Activated T-helper 2 cell treated with anti-CD3 and anti-CD28 coated beads, Interferon-gamma antibody, Interleukin-2, Interleukin-4, amounts not matched to agents 10 μg/mL and 5 μg/mL and 100 μg/mL, durations not matched to agents 14 hours and 24 hours and 36 hours (primary cell): ENCODE results near the gene ALDH4A1. TPM values are rescaled to one million over a fixed set of nuclear protein-coding genes. Genes with fewer than 3 reads are reported as not detected.

Source experiments
- DNase-seq: peaks from one replicate; pipeline ENCODE4 v3.0.0; 2021; ENCODE audit warnings: low spot score
- H3K27ac Mint-ChIP-seq: one replicate; pipeline ENCODE4 v1.8.0; 2021; ENCODE audit warnings: mixed read lengths
- H3K27me3 Mint-ChIP-seq: one replicate; pipeline ENCODE4 v1.8.0; 2021; ENCODE audit warnings: low read depth, mixed read lengths
- H3K36me3 Mint-ChIP-seq: one replicate; pipeline ENCODE4 v1.8.0; 2021; ENCODE audit warnings: low read depth, mixed read lengths
- H3K4me1 Mint-ChIP-seq: one replicate; pipeline ENCODE4 v1.8.0; 2021; ENCODE audit warnings: low read depth, mixed read lengths
- H3K4me3 Mint-ChIP-seq: one replicate; pipeline ENCODE4 v1.8.0; 2021; ENCODE audit warnings: low read depth, mild to moderate bottlenecking, moderate library complexity, mixed read lengths
- H3K9me3 Mint-ChIP-seq: one replicate; pipeline ENCODE4 v1.8.0; 2021; ENCODE audit warnings: mixed read lengths
- intact Hi-C: fragments of 100-400 bp; cut with micrococcal nuclease; formaldehyde crosslinking; loops from one replicate; pipeline ENCODE4 v1.15.1; 2023
- total RNA-seq: library from RNA; stranded (reverse); gene quantifications from 2 replicates; pipeline ENCODE4 v1.2.3, GENCODE V29; 2022

Gene ALDH4A1
- total RNA-seq, 1 donor from 2014 or later, result 4.4 TPM

- no peaks in the 10 kb centered on the region for H3K9me3 Mint-ChIP-seq
- H3K27ac Mint-ChIP-seq, result no peak overlapping the region
- peak; percentile 67 for DNase-seq
- H3K36me3 Mint-ChIP-seq, result peaks cover 58% of the 10 kb centered on the region
- intact Hi-C loops, result no loop called here
- H3K4me1 Mint-ChIP-seq, result peaks cover 12% of the 10 kb centered on the region
- H3K4me3 Mint-ChIP-seq, result no peak overlapping the region
- H3K27me3 Mint-ChIP-seq, result no peaks in the 10 kb centered on the region
Measured at GRCh38 chr1:18913065-18913835, 10.9 kb upstream of the ALDH4A1 start.

- H3K27ac Mint-ChIP-seq, result no peak overlapping the region
- H3K9me3 Mint-ChIP-seq, result no peaks in the 10 kb centered on the region
- intact Hi-C loops, result no loop called here
- H3K36me3 Mint-ChIP-seq, result peaks cover 61% of the 10 kb centered on the region
- no peaks in the 10 kb centered on the region for H3K27me3 Mint-ChIP-seq
- DNase-seq, result no peak
- H3K4me3 Mint-ChIP-seq, result no peak overlapping the region
- H3K4me1 Mint-ChIP-seq, result peaks cover 13% of the 10 kb centered on the region
Measured at GRCh38 chr1:18912550-18912949, 10.2 kb upstream of the ALDH4A1 start.

GRCh38 chr1:18908911-18909771 is 6.8 kb upstream of the ALDH4A1 start:
- H3K27me3 Mint-ChIP-seq, result no peaks in the 10 kb centered on the region
- H3K4me1 Mint-ChIP-seq, result peaks cover 14% of the 10 kb centered on the region
- H3K27ac Mint-ChIP-seq, result peak overlapping the region; percentile 38
- H3K36me3 Mint-ChIP-seq, result peaks cover 63% of the 10 kb centered on the region
- DNase-seq, result no peak
- no peaks in the 10 kb centered on the region for H3K9me3 Mint-ChIP-seq
- no peak overlapping the region for H3K4me3 Mint-ChIP-seq
- intact Hi-C loops, result loop anchor here (5.0 kb wide), 3 partner anchors 43 to 188 kb away; no protein-coding TSS in a partner anchor

GRCh38 chr1:18907917-18908845 is 5.8 kb upstream of the ALDH4A1 start:
- intact Hi-C loops, result loop anchor here (2.0 to 5.0 kb wide), 4 partner anchors 44 to 333 kb away; no protein-coding TSS in a partner anchor
- H3K27ac Mint-ChIP-seq, result peak overlapping the region; percentile 40
- H3K4me3 Mint-ChIP-seq, result no peak overlapping the region
- peaks cover 17% of the 10 kb centered on the region for H3K4me1 Mint-ChIP-seq
- H3K9me3 Mint-ChIP-seq, result no peaks in the 10 kb centered on the region
- no peaks in the 10 kb centered on the region for H3K27me3 Mint-ChIP-seq
- DNase-seq, result no peak
- H3K36me3 Mint-ChIP-seq, result peaks cover 58% of the 10 kb centered on the region

GRCh38 chr1:18907021-18907916 is 4.9 kb upstream of the ALDH4A1 start:
- DNase-seq, result peak; percentile 44
- intact Hi-C loops, result loop anchor here (2.0 to 5.0 kb wide), 4 partner anchors 45 to 334 kb away; no protein-coding TSS in a partner anchor
- Mint-ChIP-seq H3K4me1 (peaks cover 15% of the 10 kb centered on the region), H3K4me3 (no peak overlapping the region), H3K27me3 (no peaks in the 10 kb centered on the region), H3K27ac (peak overlapping the region; percentile 40), H3K9me3 (no peaks in the 10 kb centered on the region), H3K36me3 (peaks cover 50% of the 10 kb centered on the region)

- H3K27me3 Mint-ChIP-seq, result no peaks in the 10 kb centered on the region
Measured at GRCh38 chr1:18903291-18903756, 969 bp upstream of the ALDH4A1 start.

GRCh38 chr1:18901952-18902522 is 318 bp downstream of the ALDH4A1 start:
- Mint-ChIP-seq H3K27me3 (no peaks in the 10 kb centered on the region), H3K4me3 (peak overlapping the region; percentile 95), H3K4me1 (peaks cover 15% of the 10 kb centered on the region), H3K36me3 (peaks cover 5% of the 10 kb centered on the region), H3K9me3 (no peaks in the 10 kb centered on the region), H3K27ac (peak overlapping the region; percentile 87)
- peak; percentile 14 for DNase-seq
- intact Hi-C loops, result loop anchor here (2.0 to 5.0 kb wide), 2 partner anchors 110 to 173 kb away; no protein-coding TSS in a partner anchor

More at GRCh38 chr1:18903291-18903756, 969 bp upstream of the ALDH4A1 start:
- Mint-ChIP-seq H3K9me3 (no peaks in the 10 kb centered on the region), H3K36me3 (peaks cover 15% of the 10 kb centered on the region), H3K4me3 (peak overlapping the region; percentile 95), H3K27ac (peak overlapping the region; percentile 36), H3K4me1 (peaks cover 18% of the 10 kb centered on the region)
- DNase-seq, result no peak
- intact Hi-C loops, result loop anchor here (2.0 to 5.0 kb wide), 2 partner anchors 109 to 171 kb away; no protein-coding TSS in a partner anchor

- intact Hi-C loops, result loop anchor here (5.0 kb wide), 1 partner anchor 111 kb away; no protein-coding TSS in a partner anchor
- Mint-ChIP-seq H3K36me3 (no peaks in the 10 kb centered on the region), H3K27me3 (no peaks in the 10 kb centered on the region), H3K27ac (peak overlapping the region; percentile 87), H3K4me3 (peak overlapping the region; percentile 95), H3K9me3 (no peaks in the 10 kb centered on the region), H3K4me1 (peaks cover 14% of the 10 kb centered on the region)
- DNase-seq, result no peak
Measured at GRCh38 chr1:18901147-18901951, 1.0 kb downstream of the ALDH4A1 start.

GRCh38 chr1:18900303-18900841 is 2.0 kb downstream of the ALDH4A1 start:
- H3K4me1 Mint-ChIP-seq, result peaks cover 14% of the 10 kb centered on the region
- H3K4me3 Mint-ChIP-seq, result peak overlapping the region; percentile 45
- no peak for DNase-seq
- H3K27me3 Mint-ChIP-seq, result no peaks in the 10 kb centered on the region
- H3K27ac Mint-ChIP-seq, result no peak overlapping the region
- no peaks in the 10 kb centered on the region for H3K36me3 Mint-ChIP-seq
- intact Hi-C loops, result loop anchor here (5.0 kb wide), 1 partner anchor 112 kb away; no protein-coding TSS in a partner anchor
- no peaks in the 10 kb centered on the region for H3K9me3 Mint-ChIP-seq

GRCh38 chr1:18899363-18900049 is 2.8 kb downstream of the ALDH4A1 start:
- Mint-ChIP-seq H3K4me1 (peaks cover 14% of the 10 kb centered on the region), H3K36me3 (no peaks in the 10 kb centered on the region), H3K27ac (no peak overlapping the region), H3K27me3 (no peaks in the 10 kb centered on the region), H3K4me3 (no peak overlapping the region), H3K9me3 (no peaks in the 10 kb centered on the region)
- no peak for DNase-seq
- intact Hi-C loops, result loop anchor here (5.0 kb wide), 1 partner anchor 113 kb away; no protein-coding TSS in a partner anchor
